Naive thymus-derived CD8-positive, alpha-beta T cell (primary cell): ENCODE measurements around the gene LONRF2. TPM values are rescaled to one million over a fixed set of nuclear protein-coding genes. Genes with fewer than 3 reads are reported as not detected.

Source experiments
- ATAC-seq, 2 donors: fragments of 150-1000 bp; cut with Tn5 transposase in 1 of 2; sonication (Bioruptor Pico), chemical (Tn5 transposase) in 1 of 2; 1 replicate in 1 of 2; 2 replicates in 1 of 2; pipeline ENCODE4 v1.10.0; 2021; ENCODE audit warnings: mild to moderate bottlenecking in 2 of 2, moderate library complexity in 2 of 2
- POLR2A ChIA-PET: fragments of 350-600 bp; sonication (Branson Sonifier 250); formaldehyde crosslinking; loops from one replicate; lab custom pipeline; 2021; ENCODE audit warnings: antibody characterized with exemption; lab: Charles Lee
- DNase-seq, 10 donors: peaks; one replicate each; pipeline versions ENCODE4 v3.0.0 to v3.0.0-alpha.2; 2020 to 2022
- H3K27ac Mint-ChIP-seq, 10 donors: one replicate each; pipeline ENCODE4 v1.8.0; 2020 to 2022; ENCODE audit warnings: mild to moderate bottlenecking in 10 of 10, mixed read lengths in 10 of 10, moderate library complexity in 4 of 10, inconsistent platforms in 1 of 10
- H3K27me3 Mint-ChIP-seq, 5 donors: one replicate each; pipeline ENCODE4 v1.8.0; 2021 to 2022; ENCODE audit warnings: mixed read lengths in 5 of 5
- H3K36me3 Mint-ChIP-seq, 3 donors: one replicate each; pipeline ENCODE4 v1.8.0; 2020 to 2022; ENCODE audit warnings: mixed read lengths in 3 of 3, mild to moderate bottlenecking in 2 of 3, inconsistent platforms in 1 of 3
- H3K4me1 Mint-ChIP-seq, 4 donors: one replicate each; pipeline ENCODE4 v1.8.0; 2021 to 2022; ENCODE audit warnings: mixed read lengths in 4 of 4
- H3K4me3 Mint-ChIP-seq, 10 donors: one replicate each; pipeline ENCODE4 v1.8.0; 2020 to 2022; ENCODE audit warnings: mild to moderate bottlenecking in 10 of 10, mixed read lengths in 10 of 10, moderate library complexity in 6 of 10, inconsistent platforms in 1 of 10
- H3K9me3 Mint-ChIP-seq, 9 donors: one replicate each; pipeline ENCODE4 v1.8.0; 2020 to 2022; ENCODE audit warnings: mixed read lengths in 9 of 9, mild to moderate bottlenecking in 3 of 9, inconsistent platforms in 1 of 9, moderate library complexity in 1 of 9
- polyA plus RNA-seq, 3 donors: library from polyadenylated mRNA; unstranded; fragments of 300-500 nt; fragmentation: Illumina TruSeq; gene quantifications; one replicate each; pipeline ENCODE4 v1.2.3, GENCODE V29; 2021
- total RNA-seq, 8 experiments: library from RNA in 2 of 8; stranded (reverse) in 2 of 8; gene quantifications; one replicate each; pipeline ENCODE4 v1.2.3 and lab custom pipeline; 2021 to 2026

Gene LONRF2
- total and polyA plus RNA-seq, 5 experiments from 2014 or later, result not detected

DNA sequence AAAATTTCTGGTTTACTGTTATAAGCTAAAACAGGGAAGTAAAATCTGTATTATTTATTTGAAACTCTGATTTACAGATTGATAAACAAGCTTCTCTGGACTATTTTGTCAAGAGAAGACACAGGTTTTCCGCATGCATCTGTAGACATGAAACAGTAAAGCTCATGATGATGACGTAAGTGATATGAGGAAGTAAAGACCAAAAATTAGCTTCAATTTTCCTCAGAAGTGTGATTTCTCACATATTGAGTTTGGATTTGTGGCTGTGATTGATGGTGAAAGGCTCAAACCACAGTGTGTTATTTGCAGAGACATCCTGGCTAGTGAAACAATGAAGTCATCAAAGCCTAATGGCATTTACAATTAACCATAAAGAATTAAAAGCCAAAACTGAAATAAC is 12.6 kb upstream of the LONRF2 start:
- Mint-ChIP-seq H3K4me1 (no peaks in the 10 kb centered on the region), H3K4me3 (no peak overlapping the region), H3K36me3 (peaks cover 0 to 6% (median 0%) of the 10 kb centered on the region in 3 donors), H3K27me3 (peaks cover 6 to 40% (median 21%) of the 10 kb centered on the region in 5 donors), H3K9me3 (peaks cover 0 to 6% (median 0%) of the 10 kb centered on the region in 9 donors), H3K27ac (no peak overlapping the region)
- no peak for DNase-seq
- POLR2A ChIA-PET, result no interaction called here
- ATAC-seq, result no peak

DNA sequence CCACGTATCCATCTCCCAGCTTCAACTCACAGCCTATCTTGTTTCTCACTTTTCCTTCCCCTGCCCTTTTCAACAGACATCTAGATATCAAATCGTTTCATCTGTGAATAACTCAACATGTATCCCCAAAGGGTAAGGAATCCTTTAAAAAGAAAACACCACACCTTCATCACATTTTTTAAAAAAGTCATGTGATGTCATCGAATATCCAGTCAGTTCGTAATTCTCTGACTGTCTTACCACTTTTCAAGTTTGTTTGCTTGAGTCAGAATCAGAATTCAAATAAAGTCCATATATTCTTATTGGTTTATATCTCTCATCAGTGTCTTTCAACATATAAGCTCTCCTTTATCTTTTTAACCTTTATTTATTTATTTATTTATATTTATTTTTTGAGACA is 5.4 kb upstream of the LONRF2 start:
- no peak overlapping the region for H3K27ac Mint-ChIP-seq
- peaks cover 21 to 40% (median 24%) of the 10 kb centered on the region in 5 donors for H3K27me3 Mint-ChIP-seq
- ATAC-seq (no peak), DNase-seq (no peak)
- no peaks in the 10 kb centered on the region for H3K9me3 Mint-ChIP-seq
- H3K4me3 Mint-ChIP-seq, result no peak overlapping the region
- no peaks in the 10 kb centered on the region for H3K4me1 Mint-ChIP-seq
- POLR2A ChIA-PET, result no interaction called here
- H3K36me3 Mint-ChIP-seq, result no peaks in the 10 kb centered on the region

DNA sequence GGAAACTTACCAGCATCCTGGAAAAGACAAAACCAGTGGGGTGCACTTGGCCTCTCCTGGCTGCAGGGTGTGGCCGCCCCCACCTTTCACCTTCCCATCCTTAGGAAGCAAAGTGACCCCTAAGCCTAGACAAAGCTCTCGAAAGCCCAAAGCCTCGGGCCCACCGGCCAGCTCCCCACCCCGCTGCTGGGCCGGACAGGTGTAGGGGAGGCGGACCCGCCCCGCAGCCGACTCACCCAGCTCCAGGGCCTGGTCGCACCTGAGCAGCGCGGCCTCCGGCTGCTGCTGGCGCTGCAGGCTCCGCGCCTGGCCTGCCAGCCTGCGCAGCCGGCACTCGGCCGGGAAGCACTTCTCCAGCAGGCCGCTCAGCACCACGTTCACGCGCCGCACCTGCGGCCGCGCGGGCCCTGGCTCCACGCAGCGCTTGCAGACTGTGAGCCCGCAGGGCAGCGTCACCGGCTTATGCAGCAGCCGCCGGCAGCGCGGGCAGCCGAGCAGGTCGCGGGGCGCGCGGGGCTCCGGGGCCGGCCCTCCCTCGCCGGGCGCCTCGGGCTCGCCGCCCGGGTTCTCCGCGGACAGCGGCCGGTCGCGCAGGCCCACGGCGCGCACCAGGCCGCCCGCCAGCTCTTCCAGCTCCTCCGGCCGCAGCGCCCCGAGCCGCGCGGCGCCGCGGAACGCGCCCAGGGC is 979 bp downstream of the LONRF2 start:
- POLR2A ChIA-PET, result no interaction called here
- peaks cover 41 to 70% (median 54%) of the 10 kb centered on the region in 5 donors for H3K27me3 Mint-ChIP-seq
- no peak for ATAC-seq
- peak overlapping the region in 6 of 10 donors; percentile 34 to 64 (median 50) for H3K4me3 Mint-ChIP-seq
- peaks cover 6 to 25% (median 13%) of the 10 kb centered on the region in 3 donors for H3K36me3 Mint-ChIP-seq
- H3K27ac Mint-ChIP-seq, result no peak overlapping the region
- DNase-seq, result no peak
- H3K4me1 Mint-ChIP-seq, result peaks cover 0 to 6% (median 2%) of the 10 kb centered on the region in 4 donors
- peaks cover 5 to 28% (median 19%) of the 10 kb centered on the region in 9 donors for H3K9me3 Mint-ChIP-seq

DNA sequence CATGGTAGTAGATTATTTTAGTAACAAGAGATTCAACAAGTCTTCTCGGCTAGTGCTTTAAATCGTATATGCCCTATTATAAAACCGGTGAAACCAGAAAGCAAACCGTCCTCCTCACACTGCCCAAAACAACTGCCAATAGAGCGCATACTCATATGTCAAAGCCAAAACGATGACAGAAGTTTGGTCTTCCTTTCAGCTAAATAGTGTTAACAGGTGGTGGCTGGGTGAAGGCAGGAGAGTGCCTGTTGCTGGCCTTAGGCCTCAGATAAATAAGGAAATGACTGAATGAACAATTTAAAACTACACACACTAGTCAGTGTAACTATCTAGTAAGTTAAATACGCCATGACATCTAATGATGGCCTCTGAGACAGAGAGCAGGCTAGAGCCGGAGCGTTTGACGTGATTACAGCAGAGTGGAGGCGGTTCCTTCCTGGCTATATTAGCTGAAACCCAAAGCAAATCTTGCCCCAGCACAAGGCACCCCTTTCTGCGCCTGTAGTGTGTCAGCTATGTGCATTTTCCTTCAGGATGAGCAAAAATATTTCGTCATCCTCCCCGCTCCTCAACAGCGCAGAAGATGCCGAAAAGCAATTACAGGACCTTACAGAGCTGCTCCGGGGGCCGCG is 1.6 kb downstream of the LONRF2 start:
- H3K27me3 Mint-ChIP-seq, result peaks cover 39 to 73% (median 53%) of the 10 kb centered on the region in 5 donors

DNA sequence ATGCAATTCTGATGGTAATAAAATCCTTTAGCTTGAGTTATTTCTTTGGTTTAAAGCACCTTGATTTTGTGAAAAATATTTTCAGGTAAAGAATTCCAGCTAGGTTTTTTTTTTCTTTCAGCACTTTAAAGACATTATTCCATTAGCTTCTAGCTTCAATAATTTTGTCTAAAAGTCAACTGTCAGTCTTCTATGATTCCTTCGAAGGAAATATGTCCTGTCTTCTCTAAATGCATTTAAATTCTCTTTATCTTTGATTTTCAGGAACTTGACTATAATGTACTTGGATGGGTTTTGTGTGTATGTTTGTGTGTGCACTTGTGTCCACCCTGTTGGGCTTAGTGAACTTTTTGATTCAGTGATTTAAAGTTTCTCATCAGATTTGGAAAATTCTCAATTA is 4.7 kb downstream of the LONRF2 start:
- ATAC-seq (no peak), DNase-seq (no peak)
- Mint-ChIP-seq H3K4me1 (peaks cover 0 to 6% (median 2%) of the 10 kb centered on the region in 4 donors), H3K27ac (no peak overlapping the region), H3K27me3 (peaks cover 32 to 54% (median 41%) of the 10 kb centered on the region in 5 donors), H3K36me3 (peaks cover 6 to 25% (median 14%) of the 10 kb centered on the region in 3 donors), H3K4me3 (no peak overlapping the region), H3K9me3 (peaks cover 5 to 28% (median 19%) of the 10 kb centered on the region in 9 donors)
- POLR2A ChIA-PET, result no interaction called here

More for the DNA sequence above, 1.6 kb downstream of the LONRF2 start:
- DNase-seq (no peak), ATAC-seq (no peak)
- POLR2A ChIA-PET, result no interaction called here
- Mint-ChIP-seq H3K9me3 (peaks cover 5 to 28% (median 19%) of the 10 kb centered on the region in 9 donors), H3K4me3 (peak overlapping the region in 7 of 10 donors; percentile 0 to 64 (median 50)), H3K36me3 (peaks cover 6 to 25% (median 14%) of the 10 kb centered on the region in 3 donors), H3K27ac (peak overlapping the region in 1 of 10 donors; percentile 1), H3K4me1 (peaks cover 0 to 6% (median 2%) of the 10 kb centered on the region in 4 donors)

DNA sequence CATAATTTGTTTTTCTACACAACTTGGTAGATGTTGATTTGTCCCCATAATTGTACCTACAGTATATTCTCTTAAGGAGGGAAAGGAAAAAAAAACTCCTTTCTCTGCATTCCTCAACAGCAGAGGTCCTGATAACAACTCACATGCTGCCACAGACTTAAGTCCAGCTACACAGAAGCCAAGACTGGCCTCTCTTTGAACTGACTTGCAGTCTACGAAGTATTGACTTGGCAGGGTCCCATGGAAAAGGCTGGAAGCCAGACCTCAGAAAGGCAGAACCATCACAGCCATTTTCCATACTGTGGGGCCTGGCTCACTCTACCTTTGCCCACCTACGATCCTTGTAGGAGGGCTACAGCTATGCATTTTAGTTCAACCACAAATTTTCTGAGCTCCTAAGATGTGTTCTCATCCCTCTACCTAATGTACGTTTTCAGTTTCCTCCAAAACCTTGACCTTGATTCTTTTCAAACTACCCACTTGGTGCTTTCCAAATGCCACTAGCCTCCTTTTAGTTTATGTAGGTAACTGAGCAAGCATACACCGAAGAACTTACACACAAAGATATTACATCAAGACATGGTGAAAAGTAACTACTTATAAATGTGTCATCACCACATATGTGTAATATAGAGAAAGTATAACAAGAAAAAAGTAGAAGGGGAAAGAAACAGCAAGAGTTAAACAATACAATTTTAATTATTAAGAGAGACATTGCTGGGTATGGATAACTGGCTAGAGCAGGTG is 12.2 kb downstream of the LONRF2 start:
- ATAC-seq (no peak), DNase-seq (no peak)
- peaks cover 3 to 29% (median 13%) of the 10 kb centered on the region in 5 donors for H3K27me3 Mint-ChIP-seq
- no peak overlapping the region for H3K27ac Mint-ChIP-seq
- no peak overlapping the region for H3K4me3 Mint-ChIP-seq
- peaks cover 0 to 4% (median 0%) of the 10 kb centered on the region in 9 donors for H3K9me3 Mint-ChIP-seq
- POLR2A ChIA-PET, result no interaction called here
- H3K4me1 Mint-ChIP-seq, result no peaks in the 10 kb centered on the region
- peaks cover 0 to 4% (median 0%) of the 10 kb centered on the region in 3 donors for H3K36me3 Mint-ChIP-seq

DNA sequence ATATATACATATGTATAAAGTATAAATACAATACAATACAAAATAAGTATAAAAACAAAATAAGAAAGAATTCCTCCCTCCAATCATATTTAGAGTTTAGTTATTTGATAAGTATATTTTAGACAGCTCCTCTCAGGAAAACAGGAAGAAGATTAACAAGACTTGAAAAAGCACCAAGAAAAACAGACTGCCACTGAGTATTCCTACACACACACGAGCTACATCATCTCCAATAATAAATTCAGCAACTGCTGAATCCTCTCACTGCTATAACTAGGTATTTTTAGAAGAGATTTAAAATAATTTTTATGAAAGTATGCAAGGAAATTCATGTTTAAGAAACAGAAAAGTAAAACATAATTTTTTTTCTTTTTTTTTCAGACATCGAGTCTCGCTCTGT is 13.0 kb downstream of the LONRF2 start:
- H3K36me3 Mint-ChIP-seq, result peaks cover 0 to 6% (median 0%) of the 10 kb centered on the region in 3 donors
- H3K27me3 Mint-ChIP-seq, result peaks cover 3 to 31% (median 13%) of the 10 kb centered on the region in 5 donors
- no peak overlapping the region for H3K4me3 Mint-ChIP-seq
- ATAC-seq (no peak), DNase-seq (no peak)
- H3K9me3 Mint-ChIP-seq, result peaks cover 0 to 10% (median 0%) of the 10 kb centered on the region in 9 donors
- no peaks in the 10 kb centered on the region for H3K4me1 Mint-ChIP-seq
- no peak overlapping the region for H3K27ac Mint-ChIP-seq
- POLR2A ChIA-PET, result no interaction called here

DNA sequence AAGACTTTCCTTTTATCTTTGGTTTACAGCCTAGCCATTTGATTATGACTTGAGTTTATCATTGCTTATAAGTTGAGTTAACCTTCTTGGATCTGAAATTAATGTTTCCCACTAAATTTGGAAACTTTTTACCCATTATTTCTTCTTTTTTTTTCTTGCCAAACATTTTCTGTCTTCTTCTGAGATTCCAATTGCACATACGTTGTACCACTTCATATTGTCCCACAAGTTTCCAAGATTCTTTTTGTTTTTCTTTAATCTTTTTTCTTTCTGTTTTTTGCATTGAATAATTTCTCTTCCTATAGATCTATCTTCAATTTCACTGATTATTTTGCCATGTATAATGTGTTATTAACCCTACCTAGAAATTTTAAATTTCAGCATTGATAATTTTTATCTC is 18.6 kb downstream of the LONRF2 start:
- peaks cover 2 to 44% (median 9%) of the 10 kb centered on the region in 5 donors for H3K27me3 Mint-ChIP-seq
- POLR2A ChIA-PET, result no interaction called here
- no peak overlapping the region for H3K4me3 Mint-ChIP-seq
- ATAC-seq, result no peak
- no peak overlapping the region for H3K27ac Mint-ChIP-seq
- peaks cover 0 to 17% (median 3%) of the 10 kb centered on the region in 9 donors for H3K9me3 Mint-ChIP-seq
- peaks cover 0 to 6% (median 2%) of the 10 kb centered on the region in 3 donors for H3K36me3 Mint-ChIP-seq
- no peak for DNase-seq
- H3K4me1 Mint-ChIP-seq, result no peaks in the 10 kb centered on the region

DNA sequence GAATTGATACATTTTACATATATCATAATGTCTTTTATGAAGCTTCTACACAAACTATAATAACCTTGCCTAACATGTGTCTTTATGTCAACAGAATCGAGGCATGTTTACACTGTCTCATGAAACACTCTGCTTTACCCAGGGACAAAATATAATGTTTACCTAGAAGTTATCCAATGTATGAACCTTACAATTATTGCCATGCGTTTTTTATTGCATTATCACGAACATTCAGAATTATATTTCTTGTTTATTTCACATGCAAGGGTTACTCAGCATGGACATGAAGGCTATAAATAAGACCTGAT is 19.8 kb downstream of the LONRF2 start:
- DNase-seq (no peak), ATAC-seq (no peak)
- Mint-ChIP-seq H3K4me1 (no peaks in the 10 kb centered on the region), H3K9me3 (peaks cover 0 to 17% (median 3%) of the 10 kb centered on the region in 9 donors), H3K27ac (no peak overlapping the region), H3K27me3 (peaks cover 4 to 52% (median 13%) of the 10 kb centered on the region in 5 donors), H3K36me3 (peaks cover 0 to 6% (median 2%) of the 10 kb centered on the region in 3 donors), H3K4me3 (no peak overlapping the region)
- POLR2A ChIA-PET, result no interaction called here

DNA sequence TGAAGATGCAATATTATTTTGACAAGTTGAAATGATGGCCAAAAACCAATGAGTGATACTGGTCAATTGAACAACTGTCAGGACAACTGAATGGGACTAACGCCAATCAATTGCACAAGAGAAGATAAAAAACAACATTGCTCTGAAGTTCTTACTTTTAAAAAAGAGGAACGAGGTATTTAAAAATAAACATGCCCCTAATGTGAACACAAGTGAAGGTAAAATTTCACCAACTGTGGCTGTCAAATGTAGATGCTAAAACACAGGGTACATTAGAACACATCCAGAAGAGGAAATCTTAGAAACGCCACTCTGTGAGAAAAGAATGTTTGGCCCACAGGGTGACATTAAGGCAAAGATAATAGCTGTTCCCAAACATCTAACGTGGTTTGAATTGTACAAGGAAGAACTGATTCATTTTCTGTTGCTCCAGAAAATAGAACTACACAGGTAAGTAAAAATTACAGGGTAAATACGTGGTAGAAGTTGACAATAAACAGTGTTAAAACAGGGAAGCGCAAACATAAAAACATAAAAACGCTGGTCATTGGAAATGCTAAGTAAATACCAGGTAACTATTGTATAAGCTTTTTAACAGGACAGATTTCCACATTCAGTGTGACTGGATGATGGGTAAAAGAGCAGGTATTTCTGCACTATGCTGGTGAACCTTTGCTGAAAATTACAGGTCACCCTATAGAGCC is 20.3 kb downstream of the LONRF2 start:
- no peak for ATAC-seq
- DNase-seq, result no peak
- Mint-ChIP-seq H3K27ac (no peak overlapping the region), H3K4me1 (no peaks in the 10 kb centered on the region), H3K27me3 (peaks cover 4 to 47% (median 12%) of the 10 kb centered on the region in 5 donors), H3K36me3 (peaks cover 0 to 6% (median 2%) of the 10 kb centered on the region in 3 donors), H3K4me3 (no peak overlapping the region), H3K9me3 (peaks cover 0 to 17% (median 3%) of the 10 kb centered on the region in 9 donors)
- POLR2A ChIA-PET, result no interaction called here

DNA sequence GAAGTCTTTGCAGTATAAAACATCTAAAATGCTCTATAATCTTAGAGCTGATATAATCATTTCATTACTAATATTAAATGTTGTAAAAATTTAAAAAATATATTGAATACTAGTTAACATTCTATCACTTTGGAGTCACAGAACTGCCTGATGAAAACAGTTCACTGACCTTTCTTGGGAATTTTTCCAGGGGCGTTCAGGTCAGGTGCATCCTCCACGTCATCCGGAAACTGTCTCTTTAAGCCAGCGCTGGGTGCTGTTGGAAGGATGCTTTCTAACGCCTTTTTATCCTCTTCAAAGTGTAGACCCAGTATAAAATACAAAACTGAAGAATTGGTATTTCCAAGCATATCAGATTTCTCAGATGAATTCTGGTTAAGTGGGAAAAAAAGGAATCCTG is 22.8 kb downstream of the LONRF2 start:
- DNase-seq, result no peak
- peaks cover 0 to 2% (median 0%) of the 10 kb centered on the region in 3 donors for H3K36me3 Mint-ChIP-seq
- peaks cover 3 to 33% (median 13%) of the 10 kb centered on the region in 5 donors for H3K27me3 Mint-ChIP-seq
- H3K9me3 Mint-ChIP-seq, result peaks cover 0 to 14% (median 3%) of the 10 kb centered on the region in 9 donors
- no peak overlapping the region for H3K4me3 Mint-ChIP-seq
- POLR2A ChIA-PET, result no interaction called here
- H3K4me1 Mint-ChIP-seq, result no peaks in the 10 kb centered on the region
- no peak for ATAC-seq
- H3K27ac Mint-ChIP-seq, result no peak overlapping the region

DNA sequence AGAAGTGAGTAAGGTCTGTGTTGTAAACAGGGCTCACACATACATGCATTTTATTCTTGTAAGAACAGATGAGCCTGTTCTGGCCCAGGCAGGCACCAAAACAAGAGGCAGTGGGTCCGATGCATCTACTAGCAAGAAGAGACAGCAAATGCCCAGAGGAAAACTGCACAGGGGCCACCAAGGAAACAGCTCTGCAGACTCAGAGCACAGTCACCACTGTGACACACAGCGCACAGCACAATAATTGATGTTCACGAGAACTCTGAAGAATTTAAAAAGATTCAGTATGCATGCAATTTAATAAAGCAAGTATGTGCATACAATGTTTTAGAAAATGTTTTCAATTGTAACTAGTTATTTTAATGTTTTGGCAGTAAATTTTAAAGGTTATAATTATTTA is 24.8 kb downstream of the LONRF2 start:
- Mint-ChIP-seq H3K27me3 (peaks cover 3 to 33% (median 13%) of the 10 kb centered on the region in 5 donors), H3K36me3 (no peaks in the 10 kb centered on the region), H3K27ac (no peak overlapping the region), H3K4me3 (no peak overlapping the region), H3K9me3 (no peaks in the 10 kb centered on the region), H3K4me1 (no peaks in the 10 kb centered on the region)
- DNase-seq (no peak), ATAC-seq (no peak)
- POLR2A ChIA-PET, result no interaction called here
